ENCODE data around the gene WDR35.
"Not testable (repeated sequence)": the region's sequence is repeated elsewhere in the genome, so short reads cannot be mapped to it uniquely, and the experiment has no call there.

WDR35 gene

DNA sequence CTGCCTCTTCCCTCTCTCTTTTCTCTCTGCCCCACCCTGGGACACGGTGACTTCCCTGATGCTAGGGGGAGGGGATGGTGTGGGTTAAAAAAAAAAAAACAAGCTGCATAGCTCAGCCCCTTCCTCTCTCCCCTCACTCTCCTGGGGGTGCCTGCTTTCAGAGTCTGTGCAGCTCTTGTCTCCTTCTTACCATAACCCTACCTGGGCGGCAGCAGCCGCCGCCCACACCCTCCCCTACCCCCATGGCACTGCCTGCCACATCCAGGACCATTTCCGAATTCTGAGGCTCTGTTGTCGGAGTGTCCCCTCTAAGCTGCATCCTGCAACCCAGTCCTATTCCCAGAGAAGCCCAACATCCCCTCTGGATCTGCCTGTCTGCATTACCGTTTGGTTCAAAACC is 104.1 kb downstream of the WDR35 start:
- no peaks in the 10 kb centered on the region for H3K27me3 ChIP-seq (ENCODE audit: control insufficient read depth in 2 of 2, insufficient read depth in 2 of 2, low read length in 2 of 2)
- no peak overlapping the region for H3K27ac ChIP-seq (ENCODE audit: low read depth in 2 of 2, low read length in 2 of 2)
- no peak overlapping the region for H3K4me3 ChIP-seq (ENCODE audit: low read length in 2 of 2)
- H3K9me3 ChIP-seq (ENCODE audit: control insufficient read depth in 2 of 2, low read length in 2 of 2), result no peaks in the 10 kb centered on the region
- peaks cover 0 to 10% of the 10 kb centered on the region in 2 donors for H3K4me1 ChIP-seq (ENCODE audit: control insufficient read depth in 2 of 2, insufficient read depth in 2 of 2, low read length in 2 of 2)
- H3K9ac ChIP-seq (ENCODE audit: low read depth in 1 of 2, low read length in 2 of 2), result no peak overlapping the region
- H3K36me3 ChIP-seq (ENCODE audit: control insufficient read depth in 2 of 2, insufficient read depth in 2 of 2, low read length in 2 of 2), result no peaks in the 10 kb centered on the region

DNA sequence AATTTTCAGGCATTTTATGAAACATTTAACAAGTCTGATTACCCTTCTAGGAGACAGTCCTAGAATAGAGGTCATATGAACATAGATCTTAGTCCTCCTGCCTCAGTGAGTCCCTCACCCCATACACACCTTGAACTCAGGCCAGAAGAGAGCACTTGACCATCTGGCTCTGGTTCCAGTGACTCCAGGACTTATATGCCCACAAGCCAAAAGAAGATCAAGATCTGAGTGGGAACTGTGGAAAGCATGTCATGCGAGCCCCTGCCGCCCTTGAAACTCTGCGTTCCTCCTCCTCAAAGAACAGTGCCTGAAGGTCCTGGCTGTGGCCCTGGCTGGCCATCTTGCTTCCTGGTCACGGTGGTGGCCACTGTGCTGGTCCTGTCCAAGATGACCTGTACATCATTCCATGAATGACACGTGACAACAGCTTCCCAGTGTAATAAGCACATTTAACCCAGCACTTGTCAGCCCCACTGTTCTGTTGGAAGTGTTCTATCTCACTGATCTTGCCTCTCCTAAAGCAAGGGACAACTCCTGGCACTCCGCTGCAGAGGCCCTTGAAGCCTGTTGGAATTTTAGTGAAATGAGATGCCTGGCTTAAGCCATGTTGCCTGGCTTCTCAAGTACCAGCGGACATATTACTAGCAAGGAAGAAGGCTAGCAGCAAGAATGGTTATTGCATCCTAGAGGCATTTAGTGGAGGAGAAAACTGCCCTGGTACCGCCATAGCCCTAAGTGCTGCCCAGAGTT is 105.8 kb downstream of the WDR35 start:
- no peak overlapping the region for H3K4me3 ChIP-seq (ENCODE audit: low read length in 2 of 2)
- peaks cover 0 to 10% of the 10 kb centered on the region in 2 donors for H3K4me1 ChIP-seq (ENCODE audit: control insufficient read depth in 2 of 2, insufficient read depth in 2 of 2, low read length in 2 of 2)
- no peak overlapping the region for H3K27ac ChIP-seq (ENCODE audit: low read depth in 2 of 2, low read length in 2 of 2)
- no peaks in the 10 kb centered on the region for H3K9me3 ChIP-seq (ENCODE audit: control insufficient read depth in 2 of 2, low read length in 2 of 2)
- no peak overlapping the region for H3K9ac ChIP-seq (ENCODE audit: low read depth in 1 of 2, low read length in 2 of 2)
- no peaks in the 10 kb centered on the region for H3K36me3 ChIP-seq (ENCODE audit: control insufficient read depth in 2 of 2, insufficient read depth in 2 of 2, low read length in 2 of 2)
- no peaks in the 10 kb centered on the region for H3K27me3 ChIP-seq (ENCODE audit: control insufficient read depth in 2 of 2, insufficient read depth in 2 of 2, low read length in 2 of 2)

DNA sequence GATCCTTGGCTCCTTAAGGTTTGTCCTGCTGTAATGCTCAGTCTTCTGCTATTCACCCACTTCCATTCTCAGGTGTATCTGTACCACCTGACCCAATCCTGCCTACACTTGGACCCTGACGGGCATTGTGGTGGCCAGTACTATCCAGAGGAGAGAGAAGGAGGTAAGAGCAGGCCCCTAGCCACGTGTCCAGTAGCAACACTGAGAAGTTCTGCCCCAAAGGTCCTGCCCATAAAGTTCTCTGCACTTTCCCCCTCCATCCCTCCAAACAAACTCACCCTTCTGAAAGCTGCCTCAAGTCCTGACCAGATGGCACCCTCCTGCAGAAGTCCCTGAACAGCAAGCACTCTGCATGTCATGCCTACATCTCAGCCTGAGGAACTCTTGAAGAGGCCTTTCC is 106.4 kb downstream of the WDR35 start:
- no peak overlapping the region for H3K9ac ChIP-seq (ENCODE audit: low read depth in 1 of 2, low read length in 2 of 2)
- no peaks in the 10 kb centered on the region for H3K36me3 ChIP-seq (ENCODE audit: control insufficient read depth in 2 of 2, insufficient read depth in 2 of 2, low read length in 2 of 2)
- H3K4me1 ChIP-seq (ENCODE audit: control insufficient read depth in 2 of 2, insufficient read depth in 2 of 2, low read length in 2 of 2), result peaks cover 0 to 10% of the 10 kb centered on the region in 2 donors
- no peaks in the 10 kb centered on the region for H3K27me3 ChIP-seq (ENCODE audit: control insufficient read depth in 2 of 2, insufficient read depth in 2 of 2, low read length in 2 of 2)
- no peaks in the 10 kb centered on the region for H3K9me3 ChIP-seq (ENCODE audit: control insufficient read depth in 2 of 2, low read length in 2 of 2)
- H3K27ac ChIP-seq (ENCODE audit: low read depth in 2 of 2, low read length in 2 of 2), result no peak overlapping the region
- no peak overlapping the region for H3K4me3 ChIP-seq (ENCODE audit: low read length in 2 of 2)

DNA sequence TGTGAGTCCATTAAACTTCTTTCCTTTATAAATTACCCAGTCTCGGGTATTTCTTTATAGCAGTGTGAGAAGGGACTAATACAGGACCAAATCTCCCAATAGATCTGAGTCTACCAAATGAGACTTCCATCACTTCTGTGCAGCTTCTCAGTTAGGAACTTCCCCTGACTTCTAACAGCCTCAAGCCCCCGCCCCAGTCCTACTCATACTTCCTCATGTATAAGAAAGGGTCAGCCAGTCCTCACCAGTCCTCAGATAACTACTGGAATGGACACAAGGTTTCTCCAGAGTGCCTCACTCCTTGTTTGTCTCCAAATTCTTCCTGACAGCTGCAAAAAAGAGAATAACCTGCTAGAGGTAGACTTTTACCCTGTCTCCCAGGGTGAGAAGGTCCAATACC is 107.6 kb downstream of the WDR35 start:
- Histone ChIP-seq H3K4me3 (ENCODE audit: low read length in 2 of 2) (no peak overlapping the region), H3K9me3 (ENCODE audit: control insufficient read depth in 2 of 2, low read length in 2 of 2) (no peaks in the 10 kb centered on the region), H3K9ac (ENCODE audit: low read depth in 1 of 2, low read length in 2 of 2) (no peak overlapping the region), H3K36me3 (ENCODE audit: control insufficient read depth in 2 of 2, insufficient read depth in 2 of 2, low read length in 2 of 2) (no peaks in the 10 kb centered on the region), H3K27ac (ENCODE audit: low read depth in 2 of 2, low read length in 2 of 2) (no peak overlapping the region), H3K4me1 (ENCODE audit: control insufficient read depth in 2 of 2, insufficient read depth in 2 of 2, low read length in 2 of 2) (peaks cover 0 to 3% of the 10 kb centered on the region in 2 donors), H3K27me3 (ENCODE audit: control insufficient read depth in 2 of 2, insufficient read depth in 2 of 2, low read length in 2 of 2) (no peaks in the 10 kb centered on the region)

DNA sequence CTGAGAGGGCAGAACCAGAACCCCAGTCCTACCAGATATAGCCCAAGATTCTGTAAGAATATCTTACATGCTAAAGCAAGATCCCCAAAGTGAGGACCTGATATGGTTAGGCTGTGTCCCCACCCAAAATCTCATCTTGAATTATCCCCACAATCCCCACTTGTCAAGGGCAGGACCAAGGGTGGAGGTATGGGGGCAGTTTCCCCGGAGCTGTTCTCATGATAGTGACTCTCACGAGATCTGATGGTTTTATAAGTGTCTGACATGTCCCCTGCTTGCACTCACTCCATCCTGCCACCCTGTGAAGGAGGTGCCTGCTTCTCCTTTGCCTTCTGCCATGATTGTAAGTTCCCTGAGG is 108.0 kb downstream of the WDR35 start:
- Histone ChIP-seq H3K27me3 (ENCODE audit: control insufficient read depth in 2 of 2, insufficient read depth in 2 of 2, low read length in 2 of 2) (no peaks in the 10 kb centered on the region), H3K4me3 (ENCODE audit: low read length in 2 of 2) (no peak overlapping the region), H3K36me3 (ENCODE audit: control insufficient read depth in 2 of 2, insufficient read depth in 2 of 2, low read length in 2 of 2) (no peaks in the 10 kb centered on the region), H3K9me3 (ENCODE audit: control insufficient read depth in 2 of 2, low read length in 2 of 2) (no peaks in the 10 kb centered on the region), H3K4me1 (ENCODE audit: control insufficient read depth in 2 of 2, insufficient read depth in 2 of 2, low read length in 2 of 2) (no peaks in the 10 kb centered on the region), H3K9ac (ENCODE audit: low read depth in 1 of 2, low read length in 2 of 2) (no peak overlapping the region), H3K27ac (ENCODE audit: low read depth in 2 of 2, low read length in 2 of 2) (no peak overlapping the region)

DNA sequence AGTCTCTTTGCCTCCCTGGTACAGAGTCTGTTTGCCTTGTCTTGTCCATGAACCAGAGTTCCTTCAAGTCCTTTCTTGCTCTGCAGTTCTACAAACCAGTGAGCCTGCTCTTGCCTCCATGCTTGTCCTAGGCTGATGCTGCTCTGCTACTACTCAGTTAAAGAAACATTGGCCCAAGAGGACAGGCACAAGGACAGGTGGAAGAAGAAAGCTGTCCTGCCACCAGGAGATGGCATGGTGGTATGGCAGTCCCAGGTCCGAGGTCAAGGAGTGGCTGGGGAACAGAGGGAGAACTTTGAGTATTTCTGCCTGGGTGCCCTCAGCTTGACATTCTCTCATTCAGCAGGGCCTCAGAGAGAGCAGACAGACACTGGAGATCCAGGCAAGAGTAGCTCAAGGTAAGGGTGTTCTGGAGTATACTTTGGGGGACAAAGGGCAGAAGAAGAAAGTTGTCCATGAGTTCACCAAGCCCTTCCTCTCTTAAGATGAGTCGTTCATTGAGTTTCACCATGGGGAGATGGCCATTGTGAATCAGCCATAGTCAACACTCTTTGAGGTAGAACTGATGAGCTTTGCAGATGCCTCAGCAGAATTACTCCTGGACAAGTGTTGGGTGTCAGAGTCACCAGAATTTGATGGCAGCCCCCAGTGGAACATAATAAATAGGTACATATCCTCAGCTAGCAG is 108.5 kb downstream of the WDR35 start:
- Histone ChIP-seq H3K27ac (ENCODE audit: low read depth in 2 of 2, low read length in 2 of 2) (no peak overlapping the region), H3K4me3 (ENCODE audit: low read length in 2 of 2) (no peak overlapping the region), H3K36me3 (ENCODE audit: control insufficient read depth in 2 of 2, insufficient read depth in 2 of 2, low read length in 2 of 2) (no peaks in the 10 kb centered on the region), H3K4me1 (ENCODE audit: control insufficient read depth in 2 of 2, insufficient read depth in 2 of 2, low read length in 2 of 2) (no peaks in the 10 kb centered on the region), H3K9ac (ENCODE audit: low read depth in 1 of 2, low read length in 2 of 2) (no peak overlapping the region), H3K9me3 (ENCODE audit: control insufficient read depth in 2 of 2, low read length in 2 of 2) (no peaks in the 10 kb centered on the region), H3K27me3 (ENCODE audit: control insufficient read depth in 2 of 2, insufficient read depth in 2 of 2, low read length in 2 of 2) (no peaks in the 10 kb centered on the region)

DNA sequence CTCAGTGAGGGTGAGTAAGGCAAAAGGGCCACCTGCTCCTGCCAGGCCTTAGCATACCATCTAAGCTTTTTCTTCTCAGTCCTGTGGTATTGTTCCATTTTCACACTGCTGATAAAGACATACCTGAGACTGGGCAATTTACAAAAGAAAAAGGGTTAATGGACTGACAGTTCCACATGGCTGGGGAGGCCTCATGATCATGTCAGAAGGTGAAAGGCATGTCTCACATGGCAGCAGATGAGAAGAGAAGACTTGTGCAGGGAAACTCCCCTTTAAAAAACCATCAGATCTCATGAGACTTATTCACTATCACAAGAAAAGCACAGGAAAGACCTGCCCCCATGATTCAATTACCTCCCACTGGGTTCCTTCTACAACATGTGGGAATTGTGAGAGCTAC is 109.7 kb downstream of the WDR35 start:
- H3K27me3 ChIP-seq (ENCODE audit: control insufficient read depth in 2 of 2, insufficient read depth in 2 of 2, low read length in 2 of 2); H3K36me3 ChIP-seq (ENCODE audit: control insufficient read depth in 2 of 2, insufficient read depth in 2 of 2, low read length in 2 of 2); H3K4me1 ChIP-seq (ENCODE audit: control insufficient read depth in 2 of 2, insufficient read depth in 2 of 2, low read length in 2 of 2); H3K9me3 ChIP-seq (ENCODE audit: control insufficient read depth in 2 of 2, low read length in 2 of 2); H3K27ac ChIP-seq (ENCODE audit: low read depth in 2 of 2, low read length in 2 of 2); H3K4me3 ChIP-seq (ENCODE audit: low read length in 2 of 2); H3K9ac ChIP-seq (ENCODE audit: low read depth in 1 of 2, low read length in 2 of 2): not testable (repeated sequence)

DNA sequence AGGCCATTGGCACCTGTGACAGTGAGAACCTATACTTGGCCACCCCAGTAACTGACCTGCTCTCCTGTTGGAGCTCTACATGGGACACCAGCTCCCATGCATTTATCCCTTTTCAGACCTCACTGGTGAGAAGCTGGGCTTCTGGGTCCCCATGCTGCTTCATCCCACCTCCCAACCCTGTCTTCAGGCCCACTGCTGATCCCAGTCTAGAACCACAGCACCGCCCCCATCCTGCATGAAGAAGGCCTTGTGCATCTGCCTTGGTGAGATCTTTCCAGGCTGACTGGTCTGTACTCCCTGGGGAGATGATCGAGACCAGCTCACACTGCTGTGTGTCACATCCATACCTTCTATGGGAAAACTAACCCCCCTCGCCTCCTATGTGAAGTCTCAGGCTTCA is 110.8 kb downstream of the WDR35 start:
- H3K9me3 ChIP-seq (ENCODE audit: control insufficient read depth in 2 of 2, low read length in 2 of 2), result no peaks in the 10 kb centered on the region
- H3K27ac ChIP-seq (ENCODE audit: low read depth in 2 of 2, low read length in 2 of 2), result no peak overlapping the region
- H3K27me3 ChIP-seq (ENCODE audit: control insufficient read depth in 2 of 2, insufficient read depth in 2 of 2, low read length in 2 of 2), result no peaks in the 10 kb centered on the region
- H3K9ac ChIP-seq (ENCODE audit: low read depth in 1 of 2, low read length in 2 of 2), result no peak overlapping the region
- H3K4me1 ChIP-seq (ENCODE audit: control insufficient read depth in 2 of 2, insufficient read depth in 2 of 2, low read length in 2 of 2), result no peaks in the 10 kb centered on the region
- no peaks in the 10 kb centered on the region for H3K36me3 ChIP-seq (ENCODE audit: control insufficient read depth in 2 of 2, insufficient read depth in 2 of 2, low read length in 2 of 2)
- no peak overlapping the region for H3K4me3 ChIP-seq (ENCODE audit: low read length in 2 of 2)

DNA sequence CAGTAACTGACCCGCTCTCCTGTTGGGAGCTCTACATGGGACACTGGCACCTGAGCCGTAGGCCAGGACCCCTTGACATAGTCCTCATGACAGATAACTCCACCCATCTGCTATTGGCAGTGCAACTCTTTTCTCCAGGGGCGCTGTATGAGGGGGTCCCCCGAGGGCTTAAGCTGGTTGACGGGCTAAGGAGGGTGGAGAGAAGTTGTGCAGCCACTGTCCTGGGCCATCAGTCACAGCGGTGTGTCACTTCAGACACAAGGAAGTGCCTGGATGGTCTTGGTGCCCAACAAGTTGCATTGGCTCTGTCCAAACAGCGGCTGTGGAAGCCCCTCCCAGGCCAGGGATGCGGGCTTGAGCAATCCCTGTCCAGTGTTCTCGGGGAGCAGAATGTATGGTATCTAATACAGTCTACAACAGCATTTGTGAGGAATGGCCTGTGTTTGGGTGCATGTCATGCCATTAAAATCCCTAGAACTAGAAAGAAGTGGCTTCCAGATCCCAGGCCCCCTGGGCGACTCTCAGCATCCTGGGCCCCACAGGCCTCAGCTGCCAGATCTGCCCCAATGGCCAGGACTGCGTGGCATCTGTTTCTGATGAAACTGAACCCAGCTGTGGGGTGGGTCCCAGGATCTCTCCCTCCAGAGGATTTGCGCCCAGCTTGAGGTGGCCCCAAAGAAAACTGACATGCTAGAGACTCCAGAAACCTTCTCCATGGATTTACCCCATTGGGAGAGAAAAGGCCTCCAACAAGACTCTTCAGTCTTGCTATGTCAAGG is 111.4 kb downstream of the WDR35 start:
- H3K27me3 ChIP-seq (ENCODE audit: control insufficient read depth in 2 of 2, insufficient read depth in 2 of 2, low read length in 2 of 2), result no peaks in the 10 kb centered on the region
- no peak overlapping the region for H3K27ac ChIP-seq (ENCODE audit: low read depth in 2 of 2, low read length in 2 of 2)
- no peaks in the 10 kb centered on the region for H3K9me3 ChIP-seq (ENCODE audit: control insufficient read depth in 2 of 2, low read length in 2 of 2)
- no peak overlapping the region for H3K4me3 ChIP-seq (ENCODE audit: low read length in 2 of 2)
- H3K36me3 ChIP-seq (ENCODE audit: control insufficient read depth in 2 of 2, insufficient read depth in 2 of 2, low read length in 2 of 2), result no peaks in the 10 kb centered on the region
- no peaks in the 10 kb centered on the region for H3K4me1 ChIP-seq (ENCODE audit: control insufficient read depth in 2 of 2, insufficient read depth in 2 of 2, low read length in 2 of 2)
- no peak overlapping the region for H3K9ac ChIP-seq (ENCODE audit: low read depth in 1 of 2, low read length in 2 of 2)

DNA sequence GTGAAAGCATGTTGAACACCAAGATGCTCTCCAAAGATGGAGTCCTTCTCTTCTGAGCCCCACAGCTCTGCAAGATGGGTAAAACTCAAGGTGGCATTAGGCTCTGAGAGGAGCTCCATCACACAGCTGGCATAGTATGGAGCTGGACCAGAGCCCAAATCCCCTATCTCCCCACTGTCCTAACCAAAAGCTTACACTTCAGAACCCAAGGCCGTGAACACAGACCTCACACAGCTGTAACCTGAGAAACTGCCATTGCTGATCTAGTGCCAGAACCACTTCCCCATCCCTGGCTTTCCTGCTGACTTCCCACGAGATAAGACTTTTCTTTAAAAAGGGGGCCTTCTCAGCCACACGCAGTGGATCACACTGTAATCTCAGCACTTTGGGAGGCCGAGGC is 113.2 kb downstream of the WDR35 start:
- H3K4me1 ChIP-seq (ENCODE audit: control insufficient read depth in 2 of 2, insufficient read depth in 2 of 2, low read length in 2 of 2), result no peaks in the 10 kb centered on the region
- H3K9ac ChIP-seq (ENCODE audit: low read depth in 1 of 2, low read length in 2 of 2), result no peak overlapping the region
- H3K4me3 ChIP-seq (ENCODE audit: low read length in 2 of 2), result no peak overlapping the region
- H3K27ac ChIP-seq (ENCODE audit: low read depth in 2 of 2, low read length in 2 of 2), result no peak overlapping the region
- no peaks in the 10 kb centered on the region for H3K36me3 ChIP-seq (ENCODE audit: control insufficient read depth in 2 of 2, insufficient read depth in 2 of 2, low read length in 2 of 2)
- no peaks in the 10 kb centered on the region for H3K27me3 ChIP-seq (ENCODE audit: control insufficient read depth in 2 of 2, insufficient read depth in 2 of 2, low read length in 2 of 2)
- no peaks in the 10 kb centered on the region for H3K9me3 ChIP-seq (ENCODE audit: control insufficient read depth in 2 of 2, low read length in 2 of 2)
